Effector memory CD8-positive, alpha-beta T cell (primary cell): Measurements from ENCODE around the gene CCL22.

ENCODE experiments used
- ATAC-seq: fragments of 150-1000 bp; cut with Tn5 transposase; replicated peaks from 2 replicates; pipeline ENCODE4 v1.10.0; 2021; ENCODE audit warnings: mild to moderate bottlenecking, moderate library complexity
- DNase-seq, 3 experiments: peaks; one replicate each; pipeline ENCODE4 v3.0.0; 2021
- H3K27ac Mint-ChIP-seq, 2 donors: one replicate each; pipeline ENCODE4 v1.8.0; 2022; ENCODE audit warnings: mild to moderate bottlenecking in 2 of 2, mixed read lengths in 2 of 2, moderate library complexity in 2 of 2
- H3K27me3 Mint-ChIP-seq, 2 donors: one replicate each; pipeline ENCODE4 v1.8.0; 2022; ENCODE audit warnings: mixed read lengths in 2 of 2
- H3K36me3 Mint-ChIP-seq: one replicate; pipeline ENCODE4 v1.8.0; 2022; ENCODE audit warnings: mild to moderate bottlenecking, moderate library complexity, mixed read lengths; ENCODE audit not compliant: insufficient read depth
- H3K4me1 Mint-ChIP-seq, 2 donors: one replicate each; pipeline ENCODE4 v1.8.0; 2022; ENCODE audit warnings: low read depth in 2 of 2, mixed read lengths in 2 of 2
- H3K4me3 Mint-ChIP-seq, 2 donors: one replicate each; pipeline ENCODE4 v1.8.0; 2022; ENCODE audit warnings: mild to moderate bottlenecking in 2 of 2, mixed read lengths in 2 of 2, moderate library complexity in 2 of 2
- H3K9me3 Mint-ChIP-seq, 2 donors: one replicate each; pipeline ENCODE4 v1.8.0; 2022; ENCODE audit warnings: mixed read lengths in 2 of 2
- total RNA-seq, 9 experiments: gene quantifications; one replicate each; lab custom pipeline; 2026; lab: John Stamatoyannopoulos, UW

Gene CCL22, protein sequence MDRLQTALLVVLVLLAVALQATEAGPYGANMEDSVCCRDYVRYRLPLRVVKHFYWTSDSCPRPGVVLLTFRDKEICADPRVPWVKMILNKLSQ
- total RNA-seq = 0 to 1.3 (median 0) reads per million in 9 experiments

DNA sequence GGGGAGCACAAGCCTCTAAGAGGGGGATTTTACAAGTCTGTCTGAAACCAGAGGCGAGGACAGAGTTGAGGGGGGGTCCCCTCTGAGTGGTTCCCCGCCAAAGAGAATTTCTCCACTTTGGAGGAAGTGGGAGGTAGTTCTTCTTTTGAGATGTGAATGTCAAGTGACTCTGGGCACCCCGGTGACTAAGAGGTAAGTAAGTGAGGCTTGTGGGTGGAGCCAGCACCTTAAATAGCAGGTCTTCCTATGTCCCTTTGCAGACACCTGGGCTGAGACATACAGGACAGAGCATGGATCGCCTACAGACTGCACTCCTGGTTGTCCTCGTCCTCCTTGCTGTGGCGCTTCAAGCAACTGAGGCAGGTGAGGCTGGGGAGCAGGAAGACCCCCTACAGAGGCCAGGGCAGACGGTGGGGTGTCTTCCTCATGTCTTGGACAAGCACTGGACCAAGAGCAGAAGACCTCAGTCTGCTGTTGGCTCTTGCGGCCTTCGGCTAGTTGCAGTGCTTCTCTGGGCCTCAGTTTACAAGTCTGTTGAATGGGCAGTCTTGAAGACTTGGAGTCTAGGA lies at the start of gene CCL22:
CCL22 (plus strand) TSS at position 257 of the 569 bp plus-strand sequence; CDS start at position 291, 34 bp downstream.
- Mint-ChIP-seq H3K27me3 (peaks cover 6 to 14% of the 10 kb centered on the region in 2 donors), H3K27ac (no peak within 1 kb of the TSS), H3K36me3 (peaks cover 2% of the 10 kb centered on the region), H3K4me1 (peaks cover 0 to 3% of the 10 kb centered on the region in 2 donors), H3K9me3 (no peaks in the 10 kb centered on the region), H3K4me3 (no peak within 1 kb of the TSS)
- ATAC-seq (no peak), DNase-seq (no peak)

DNA sequence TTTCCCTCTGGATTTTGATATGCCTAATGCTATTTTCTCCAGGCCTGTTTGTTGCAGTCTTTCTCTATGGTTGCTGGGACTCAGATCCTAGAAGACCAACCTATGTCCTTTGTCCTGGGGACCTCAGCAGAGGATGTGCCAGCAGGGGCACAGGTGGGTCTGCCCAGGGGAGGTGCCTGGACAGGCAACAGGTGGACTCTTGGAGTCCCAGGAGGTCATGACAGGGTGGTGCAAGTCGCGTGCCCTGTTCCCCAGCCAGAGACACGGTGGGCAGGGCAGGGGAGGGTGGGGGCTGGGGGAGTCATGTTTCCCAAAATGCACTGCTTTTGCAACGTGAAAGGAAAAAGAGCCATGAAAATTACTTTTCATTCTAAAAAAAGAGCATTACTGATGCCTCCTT lies 47.8 kb upstream of the CCL22 start:
- Mint-ChIP-seq H3K27me3 (peaks cover 29 to 31% of the 10 kb centered on the region in 2 donors), H3K9me3 (no peaks in the 10 kb centered on the region), H3K36me3 (no peaks in the 10 kb centered on the region), H3K4me1 (peaks cover 0 to 13% of the 10 kb centered on the region in 2 donors), H3K27ac (no peak overlapping the region), H3K4me3 (no peak overlapping the region)
- ATAC-seq = no peak
- DNase-seq = no peak

DNA sequence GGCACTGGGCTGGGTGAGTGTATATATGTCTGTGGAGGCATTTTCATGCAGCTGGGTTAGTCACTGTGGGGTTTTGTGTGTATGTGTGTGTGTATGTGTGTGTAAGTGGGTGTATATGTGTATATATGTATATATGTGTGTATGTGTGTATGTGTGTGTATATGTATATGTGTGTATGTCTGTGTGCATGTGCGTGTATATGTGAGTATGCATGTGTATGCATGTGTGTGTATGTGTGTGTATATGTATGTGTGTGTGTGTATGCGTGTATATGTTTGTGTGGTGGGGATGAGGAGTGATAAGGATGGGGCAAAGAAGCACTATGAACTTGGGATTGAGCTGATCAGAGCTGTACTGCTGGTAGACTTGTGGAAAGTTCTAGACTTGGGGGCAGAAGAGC lies 45.1 kb upstream of the CCL22 start:
- Mint-ChIP-seq H3K9me3 (no peaks in the 10 kb centered on the region), H3K4me1 (peaks cover 0 to 9% of the 10 kb centered on the region in 2 donors), H3K36me3 (no peaks in the 10 kb centered on the region), H3K4me3 (no peak overlapping the region), H3K27ac (no peak overlapping the region), H3K27me3 (peaks cover 11 to 19% of the 10 kb centered on the region in 2 donors)
- DNase-seq (no peak), ATAC-seq (no peak)

DNA sequence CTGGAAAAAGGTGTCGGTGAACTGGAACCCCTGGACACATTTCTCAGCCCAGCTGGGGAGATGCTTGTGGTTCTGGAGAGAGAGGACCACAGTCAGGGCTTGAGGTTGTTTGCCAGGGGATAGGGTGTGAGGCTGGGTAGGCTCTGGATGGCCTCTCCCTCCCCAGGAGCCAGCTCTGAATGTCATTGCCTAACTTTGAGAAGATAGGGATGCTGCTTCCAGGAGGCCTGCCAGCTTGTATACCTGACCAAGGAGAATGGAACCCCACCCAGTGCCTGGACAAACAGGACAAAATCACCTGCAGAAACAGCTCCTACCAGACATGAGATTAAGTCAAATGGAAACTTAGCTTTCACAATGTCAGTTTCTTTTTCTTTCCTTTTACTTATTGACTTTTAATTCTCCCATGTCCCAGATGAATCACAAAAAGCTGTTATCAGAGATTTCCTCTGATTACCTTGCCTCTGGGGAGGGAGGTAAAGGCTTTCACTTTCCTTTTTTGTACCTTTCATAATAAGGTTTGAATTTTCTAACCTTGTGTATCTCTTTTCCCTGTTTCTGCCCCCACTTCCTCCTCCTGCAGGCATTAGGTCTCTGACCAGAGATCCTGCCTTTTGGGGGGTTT lies 44.3 kb upstream of the CCL22 start:
- Mint-ChIP-seq H3K36me3 (no peaks in the 10 kb centered on the region), H3K4me3 (no peak overlapping the region), H3K27me3 (peaks cover 10 to 19% of the 10 kb centered on the region in 2 donors), H3K27ac (peak overlapping the region in 1 of 2 donors; percentile 63), H3K9me3 (no peaks in the 10 kb centered on the region), H3K4me1 (peaks cover 0 to 6% of the 10 kb centered on the region in 2 donors)
- DNase-seq = no peak
- ATAC-seq = no peak

DNA sequence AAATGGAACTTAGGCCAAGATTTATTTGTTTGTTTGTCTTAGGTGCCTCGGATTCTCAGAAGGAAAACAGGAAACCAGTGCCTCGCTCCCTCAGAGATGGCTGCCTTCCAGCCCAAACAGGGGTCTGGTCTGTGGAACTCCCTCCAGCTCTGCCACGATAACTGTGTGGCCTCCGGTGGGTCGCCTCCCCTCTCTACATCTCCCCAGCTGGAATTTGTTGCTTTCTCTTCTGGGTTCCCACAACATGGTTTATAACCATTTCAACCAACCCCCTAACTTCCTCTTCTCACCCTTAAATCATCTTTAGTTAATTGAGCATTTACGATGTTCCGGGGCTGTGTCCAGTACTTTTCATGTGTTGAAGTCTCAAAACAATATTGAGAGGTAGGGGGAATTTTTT lies 43.2 kb upstream of the CCL22 start:
- no peak for ATAC-seq
- H3K9me3 Mint-ChIP-seq = no peaks in the 10 kb centered on the region
- H3K27ac Mint-ChIP-seq = no peak overlapping the region
- H3K4me3 Mint-ChIP-seq = no peak overlapping the region
- peaks cover 0 to 4% of the 10 kb centered on the region in 2 donors for H3K4me1 Mint-ChIP-seq
- peaks cover 6 to 19% of the 10 kb centered on the region in 2 donors for H3K27me3 Mint-ChIP-seq
- no peak for DNase-seq
- no peaks in the 10 kb centered on the region for H3K36me3 Mint-ChIP-seq

DNA sequence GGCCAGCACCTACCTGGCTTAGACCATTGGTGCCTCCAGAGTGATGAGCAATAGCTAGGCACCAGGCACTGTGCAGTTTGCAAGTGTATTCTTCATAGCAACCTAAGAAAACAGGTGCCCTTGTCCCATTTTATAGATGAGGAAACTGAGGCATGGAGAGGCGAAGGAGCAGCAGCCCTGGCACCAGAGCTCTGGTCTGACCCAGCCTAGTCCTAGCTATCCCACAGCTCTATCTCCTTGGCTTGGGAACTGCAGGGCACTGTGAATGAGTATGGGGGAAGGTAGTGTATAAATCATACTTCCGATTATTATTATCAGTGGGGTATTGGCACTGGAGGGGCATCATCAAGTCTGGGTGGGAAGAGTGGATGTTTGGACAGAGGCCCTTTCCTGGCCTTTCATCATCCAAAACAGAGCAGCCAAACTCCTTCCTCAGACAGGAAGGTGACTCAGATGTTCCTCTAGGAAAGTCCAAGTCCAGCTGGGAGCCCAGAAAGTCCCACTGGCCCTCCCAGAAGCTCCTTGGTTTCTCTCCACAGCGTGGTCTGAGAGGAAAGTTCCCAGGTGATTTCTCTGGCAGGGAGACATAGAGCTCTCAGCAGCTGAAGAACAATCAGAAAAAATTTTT lies 42.1 kb upstream of the CCL22 start:
- no peak overlapping the region for H3K27ac Mint-ChIP-seq
- no peak overlapping the region for H3K4me3 Mint-ChIP-seq
- H3K9me3 Mint-ChIP-seq = no peaks in the 10 kb centered on the region
- DNase-seq (no peak), ATAC-seq (no peak)
- peaks cover 0 to 4% of the 10 kb centered on the region in 2 donors for H3K4me1 Mint-ChIP-seq
- H3K36me3 Mint-ChIP-seq = no peaks in the 10 kb centered on the region
- peaks cover 6 to 19% of the 10 kb centered on the region in 2 donors for H3K27me3 Mint-ChIP-seq

DNA sequence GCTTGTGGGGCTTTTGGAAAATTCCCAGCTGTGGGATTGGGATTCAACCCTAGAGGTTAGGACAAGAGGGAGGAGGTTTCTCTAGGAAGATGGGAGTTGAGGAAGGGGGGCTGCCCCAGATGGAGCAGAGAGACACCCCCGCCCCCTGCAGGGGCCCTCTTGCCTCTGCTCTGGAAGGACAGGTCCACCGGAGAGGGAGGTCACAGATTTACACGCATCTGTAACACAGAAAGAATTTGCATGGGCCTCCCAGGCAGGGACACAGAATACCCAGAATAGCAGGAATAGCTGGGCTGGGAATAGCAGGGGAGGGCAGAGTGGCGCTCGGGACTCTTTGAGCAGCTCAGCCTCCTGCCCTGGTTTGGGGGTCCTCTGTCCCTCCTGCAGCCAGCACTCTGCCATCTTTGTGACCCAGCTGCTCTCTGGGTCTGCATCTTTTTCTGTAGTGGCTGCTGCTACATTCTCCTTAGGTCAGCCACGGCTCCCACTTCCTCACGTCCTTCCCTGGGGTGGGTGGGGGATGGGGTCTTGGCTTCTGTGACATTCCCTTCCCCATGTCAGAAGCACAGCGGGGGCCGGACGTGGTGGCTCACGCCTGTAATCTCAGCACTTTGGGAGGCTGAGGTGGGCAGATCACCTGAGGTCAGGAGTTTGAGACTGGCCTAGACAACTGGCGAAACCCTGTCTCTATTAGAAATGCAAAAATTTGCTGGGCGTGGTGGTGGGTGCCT lies 40.2 kb upstream of the CCL22 start:
- ATAC-seq (no peak), DNase-seq (no peak)
- Mint-ChIP-seq H3K36me3 (no peaks in the 10 kb centered on the region), H3K27me3 (peaks cover 0 to 11% of the 10 kb centered on the region in 2 donors), H3K4me1 (peaks cover 0 to 4% of the 10 kb centered on the region in 2 donors), H3K9me3 (no peaks in the 10 kb centered on the region), H3K27ac (no peak overlapping the region), H3K4me3 (no peak overlapping the region)

DNA sequence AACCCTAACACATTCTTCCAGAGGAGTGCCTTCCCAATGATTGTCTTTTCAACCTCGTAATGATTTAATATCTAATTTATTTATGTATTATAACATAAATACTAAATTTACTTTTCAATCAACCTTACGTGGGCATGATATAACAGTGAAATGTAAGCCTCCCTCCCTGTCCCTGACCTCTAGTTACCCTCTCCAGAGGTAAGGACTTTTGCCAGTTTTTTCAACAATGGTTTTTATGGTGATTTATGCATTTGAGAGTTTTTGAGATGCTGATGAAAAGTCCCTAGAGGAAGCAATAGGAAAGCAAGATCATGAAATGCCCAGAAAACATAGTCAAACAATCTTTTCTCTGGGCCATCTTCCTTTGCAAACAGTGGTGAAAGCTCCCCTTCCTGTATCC lies 38.9 kb upstream of the CCL22 start:
- Mint-ChIP-seq H3K4me1 (peaks cover 2 to 3% of the 10 kb centered on the region in 2 donors), H3K36me3 (no peaks in the 10 kb centered on the region), H3K9me3 (no peaks in the 10 kb centered on the region), H3K4me3 (no peak overlapping the region), H3K27me3 (peaks cover 0 to 11% of the 10 kb centered on the region in 2 donors), H3K27ac (no peak overlapping the region)
- DNase-seq (no peak), ATAC-seq (no peak)

DNA sequence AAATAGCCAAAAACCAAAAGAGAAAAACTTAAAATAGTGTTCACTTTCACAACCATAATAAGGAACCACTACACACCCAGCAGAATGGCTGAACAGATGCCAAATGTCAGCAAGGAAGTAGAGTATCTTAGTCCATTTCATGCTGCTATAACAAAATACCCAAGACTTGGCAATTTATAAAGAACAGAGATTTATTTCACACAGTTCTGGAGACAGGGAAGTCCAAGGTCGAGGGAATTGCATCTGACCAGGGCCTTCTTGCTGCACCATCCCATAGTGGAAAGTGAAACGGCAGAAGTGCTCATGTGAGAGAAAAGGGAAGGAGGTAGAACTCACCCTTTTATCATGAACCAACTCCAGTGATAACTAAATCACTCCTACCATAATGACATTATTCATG lies 33.8 kb upstream of the CCL22 start:
- Mint-ChIP-seq H3K9me3 (no peaks in the 10 kb centered on the region), H3K4me1 (peaks cover 0 to 6% of the 10 kb centered on the region in 2 donors), H3K27me3 (no peaks in the 10 kb centered on the region), H3K27ac (no peak overlapping the region), H3K4me3 (no peak overlapping the region), H3K36me3 (no peaks in the 10 kb centered on the region)
- DNase-seq = no peak
- ATAC-seq = no peak

DNA sequence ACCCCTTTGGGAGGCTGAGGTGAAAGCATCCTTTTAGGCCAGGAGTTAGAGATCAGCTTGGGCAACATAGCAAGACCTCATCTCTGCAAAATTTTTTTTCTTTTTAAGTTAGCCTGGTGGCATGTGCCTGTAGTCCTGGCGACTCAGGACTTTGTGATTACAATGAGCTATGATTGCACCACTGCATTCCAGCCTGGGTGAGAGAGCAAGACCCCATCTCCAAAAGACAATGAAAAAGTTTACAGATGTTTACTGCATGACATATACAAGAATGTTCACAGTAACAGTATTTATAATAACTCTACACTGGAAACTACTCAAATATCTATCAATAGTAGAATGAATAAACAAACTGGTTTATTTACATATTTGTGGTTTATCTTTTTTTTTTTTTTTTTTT lies 33.1 kb upstream of the CCL22 start:
- no peak for DNase-seq
- Mint-ChIP-seq H3K36me3 (no peaks in the 10 kb centered on the region), H3K27ac (no peak overlapping the region), H3K4me1 (peaks cover 0 to 6% of the 10 kb centered on the region in 2 donors), H3K4me3 (no peak overlapping the region), H3K27me3 (peaks cover 0 to 7% of the 10 kb centered on the region in 2 donors), H3K9me3 (no peaks in the 10 kb centered on the region)
- no peak for ATAC-seq

DNA sequence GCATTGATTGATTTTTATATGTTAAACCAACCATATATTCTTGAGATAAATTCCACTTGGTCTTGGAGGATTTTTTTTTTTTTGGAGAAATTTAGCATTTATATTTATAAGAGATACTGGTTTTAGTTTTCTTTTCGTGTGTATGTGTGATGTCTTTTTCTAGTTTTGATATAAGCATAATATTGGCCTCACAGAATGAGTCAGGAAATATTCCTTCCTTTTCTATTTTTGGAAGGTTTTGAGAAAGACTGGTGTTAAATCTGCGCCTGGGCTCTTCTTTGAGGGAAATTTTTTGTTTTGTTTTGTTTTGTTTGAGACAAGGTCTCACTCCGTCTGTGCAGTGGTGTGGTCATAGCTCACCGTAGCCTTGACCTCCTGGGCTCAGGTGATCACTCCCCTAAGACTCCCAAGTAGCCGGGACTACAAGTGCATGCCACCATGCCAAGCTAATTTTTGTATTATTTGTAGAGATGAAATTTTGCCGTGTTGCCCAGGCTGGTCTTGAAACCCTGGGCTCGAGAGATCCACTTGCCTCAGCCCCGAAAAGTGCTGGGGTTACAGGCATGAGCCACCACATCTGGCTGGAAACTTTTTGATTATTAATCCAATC lies 28.8 kb upstream of the CCL22 start:
- ATAC-seq = no peak
- Mint-ChIP-seq H3K4me1 (peaks cover 0 to 1% of the 10 kb centered on the region in 2 donors), H3K36me3 (no peaks in the 10 kb centered on the region), H3K4me3 (no peak overlapping the region), H3K9me3 (no peaks in the 10 kb centered on the region), H3K27me3 (peaks cover 9 to 25% of the 10 kb centered on the region in 2 donors), H3K27ac (no peak overlapping the region)
- no peak for DNase-seq

DNA sequence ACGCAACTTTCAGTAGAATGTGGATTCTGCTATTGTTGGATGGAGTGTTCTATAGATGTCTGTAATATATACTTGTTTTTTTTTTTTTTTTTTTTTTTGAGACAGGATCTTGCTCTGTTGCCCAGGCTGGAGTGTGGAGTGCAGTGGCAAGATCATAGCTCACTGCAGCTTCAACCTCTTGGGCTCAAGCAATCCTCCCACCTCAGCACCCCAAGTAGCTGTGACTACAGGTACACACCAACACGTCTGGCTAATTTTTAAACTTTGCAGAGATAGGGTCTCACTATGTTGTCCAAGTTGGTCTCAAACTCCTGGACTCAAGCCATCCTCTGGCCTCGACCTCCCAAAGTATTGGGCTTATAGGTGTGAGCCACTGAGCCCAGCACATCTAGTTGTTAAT lies 27.2 kb upstream of the CCL22 start:
- no peak for DNase-seq
- ATAC-seq = no peak
- Mint-ChIP-seq H3K27ac (no peak overlapping the region), H3K4me3 (no peak overlapping the region), H3K4me1 (no peaks in the 10 kb centered on the region), H3K9me3 (no peaks in the 10 kb centered on the region), H3K36me3 (no peaks in the 10 kb centered on the region), H3K27me3 (peaks cover 9 to 39% of the 10 kb centered on the region in 2 donors)

DNA sequence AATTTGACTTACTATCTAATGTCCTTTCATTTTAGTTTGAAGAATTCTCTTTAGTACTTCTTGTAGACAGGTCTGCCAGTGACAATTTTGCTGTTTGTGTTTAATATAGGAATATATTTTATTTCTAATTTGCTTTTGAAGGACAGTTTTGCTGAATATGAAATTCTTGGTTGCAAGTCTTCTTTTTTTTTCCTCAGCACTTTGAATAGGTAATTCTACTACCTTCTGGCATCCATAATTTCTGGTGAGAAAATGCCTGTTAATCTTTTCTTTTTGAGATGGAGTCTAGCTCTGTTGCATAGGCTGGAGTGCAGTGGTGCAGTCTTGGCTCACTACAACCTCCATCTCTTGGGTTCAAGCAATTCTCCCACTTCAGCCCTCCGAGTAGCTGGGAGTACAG lies 25.2 kb upstream of the CCL22 start:
- Mint-ChIP-seq H3K27me3 (peaks cover 14 to 47% of the 10 kb centered on the region in 2 donors), H3K27ac (no peak overlapping the region), H3K4me3 (no peak overlapping the region), H3K36me3 (no peaks in the 10 kb centered on the region), H3K4me1 (no peaks in the 10 kb centered on the region), H3K9me3 (no peaks in the 10 kb centered on the region)
- DNase-seq = no peak
- no peak for ATAC-seq
